Chondrocyte (in vitro differentiated cells): ENCODE data around the gene PRKAR2B. TPM values are rescaled to one million over a fixed set of nuclear protein-coding genes. Genes with fewer than 3 reads are reported as not detected.

Experiments used
- DNase-seq: peaks from one replicate; pipeline ENCODE4 v3.0.0; 2021; ENCODE audit warnings: mixed read lengths, low spot score
- H3K27ac Mint-ChIP-seq: one replicate; pipeline ENCODE4 v1.8.0; 2021; ENCODE audit warnings: mild to moderate bottlenecking, moderate library complexity, mixed read lengths; ENCODE audit not compliant: unreplicated experiment
- H3K27me3 Mint-ChIP-seq: 2 replicates; pipeline ENCODE4 v1.8.0; 2021; ENCODE audit warnings: low read depth, mixed read lengths
- H3K36me3 Mint-ChIP-seq: 2 replicates; pipeline ENCODE4 v1.8.0; 2021; ENCODE audit warnings: low read depth, mixed read lengths
- H3K4me1 Mint-ChIP-seq: 2 replicates; pipeline ENCODE4 v1.8.0; 2021; ENCODE audit warnings: low read depth, mild to moderate bottlenecking, mixed read lengths
- H3K4me3 Mint-ChIP-seq: one replicate; pipeline ENCODE4 v1.8.0; 2021; ENCODE audit warnings: mild to moderate bottlenecking, moderate library complexity, mixed read lengths; ENCODE audit not compliant: unreplicated experiment
- H3K9me3 Mint-ChIP-seq: 2 replicates; pipeline ENCODE4 v1.8.0; 2021; ENCODE audit warnings: low read depth, mixed read lengths
- total RNA-seq: library from RNA; stranded (reverse); gene quantifications from 3 replicates; pipeline ENCODE4 v1.2.1, GENCODE V29; 2021
- TF ChIP-seq, protein P1 (sequence below): fragments of 200-600 bp; sonication (generic); IDR thresholded peaks from 2 replicates; pipeline ENCODE4 v1.5.0; 2021; ENCODE audit warnings: antibody characterized with exemption, mild to moderate bottlenecking, moderate library complexity

The PRKAR2B gene
- total RNA-seq, 1 donor from 2014 or later: 0.87 TPM

DNA sequence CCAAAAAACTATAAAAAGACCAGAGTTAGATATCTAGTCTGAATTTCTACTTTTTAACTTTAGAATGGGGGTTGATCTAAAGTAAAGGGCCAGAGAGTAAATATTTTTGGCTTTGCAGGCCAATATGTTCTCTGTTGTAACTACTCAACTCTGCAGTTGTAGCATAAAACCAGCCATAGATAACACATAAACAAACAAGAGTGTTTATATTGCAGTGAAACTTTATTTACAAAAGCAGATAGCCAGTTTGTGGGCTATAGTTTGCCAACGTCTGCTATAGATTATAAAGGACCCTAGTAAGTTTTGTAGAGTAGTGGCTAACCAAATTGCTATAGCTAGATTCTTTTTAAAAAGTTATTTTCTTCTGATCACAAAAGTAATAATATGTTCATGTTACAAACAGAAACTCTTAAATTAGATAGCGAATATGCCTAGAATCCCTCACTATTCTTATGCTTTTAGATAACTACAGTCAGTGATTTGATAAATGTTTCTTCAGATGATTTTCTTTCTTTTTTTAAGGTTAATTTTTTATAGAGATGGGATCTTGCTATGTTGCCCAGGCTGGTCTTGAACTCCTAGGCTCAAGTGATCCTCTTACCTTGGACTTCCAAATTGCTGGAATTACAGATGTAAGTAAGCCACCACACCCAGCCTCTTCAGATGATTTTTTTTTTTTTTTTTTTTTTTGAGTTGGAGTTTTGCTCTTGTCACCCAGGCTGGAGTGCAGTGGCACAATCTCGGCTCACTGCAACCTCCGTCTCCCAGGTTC, 100.7 kb downstream of the PRKAR2B start:
- H3K9me3 Mint-ChIP-seq: no peaks in the 10 kb centered on the region
- no peak overlapping the region for H3K27ac Mint-ChIP-seq
- DNase-seq: no peak
- no peak overlapping the region for H3K4me3 Mint-ChIP-seq
- TF ChIP-seq, protein P1, sequence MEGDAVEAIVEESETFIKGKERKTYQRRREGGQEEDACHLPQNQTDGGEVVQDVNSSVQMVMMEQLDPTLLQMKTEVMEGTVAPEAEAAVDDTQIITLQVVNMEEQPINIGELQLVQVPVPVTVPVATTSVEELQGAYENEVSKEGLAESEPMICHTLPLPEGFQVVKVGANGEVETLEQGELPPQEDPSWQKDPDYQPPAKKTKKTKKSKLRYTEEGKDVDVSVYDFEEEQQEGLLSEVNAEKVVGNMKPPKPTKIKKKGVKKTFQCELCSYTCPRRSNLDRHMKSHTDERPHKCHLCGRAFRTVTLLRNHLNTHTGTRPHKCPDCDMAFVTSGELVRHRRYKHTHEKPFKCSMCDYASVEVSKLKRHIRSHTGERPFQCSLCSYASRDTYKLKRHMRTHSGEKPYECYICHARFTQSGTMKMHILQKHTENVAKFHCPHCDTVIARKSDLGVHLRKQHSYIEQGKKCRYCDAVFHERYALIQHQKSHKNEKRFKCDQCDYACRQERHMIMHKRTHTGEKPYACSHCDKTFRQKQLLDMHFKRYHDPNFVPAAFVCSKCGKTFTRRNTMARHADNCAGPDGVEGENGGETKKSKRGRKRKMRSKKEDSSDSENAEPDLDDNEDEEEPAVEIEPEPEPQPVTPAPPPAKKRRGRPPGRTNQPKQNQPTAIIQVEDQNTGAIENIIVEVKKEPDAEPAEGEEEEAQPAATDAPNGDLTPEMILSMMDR: no peak
- H3K36me3 Mint-ChIP-seq: no peaks in the 10 kb centered on the region
- H3K27me3 Mint-ChIP-seq: no peaks in the 10 kb centered on the region
- peaks cover 8% of the 10 kb centered on the region for H3K4me1 Mint-ChIP-seq

DNA sequence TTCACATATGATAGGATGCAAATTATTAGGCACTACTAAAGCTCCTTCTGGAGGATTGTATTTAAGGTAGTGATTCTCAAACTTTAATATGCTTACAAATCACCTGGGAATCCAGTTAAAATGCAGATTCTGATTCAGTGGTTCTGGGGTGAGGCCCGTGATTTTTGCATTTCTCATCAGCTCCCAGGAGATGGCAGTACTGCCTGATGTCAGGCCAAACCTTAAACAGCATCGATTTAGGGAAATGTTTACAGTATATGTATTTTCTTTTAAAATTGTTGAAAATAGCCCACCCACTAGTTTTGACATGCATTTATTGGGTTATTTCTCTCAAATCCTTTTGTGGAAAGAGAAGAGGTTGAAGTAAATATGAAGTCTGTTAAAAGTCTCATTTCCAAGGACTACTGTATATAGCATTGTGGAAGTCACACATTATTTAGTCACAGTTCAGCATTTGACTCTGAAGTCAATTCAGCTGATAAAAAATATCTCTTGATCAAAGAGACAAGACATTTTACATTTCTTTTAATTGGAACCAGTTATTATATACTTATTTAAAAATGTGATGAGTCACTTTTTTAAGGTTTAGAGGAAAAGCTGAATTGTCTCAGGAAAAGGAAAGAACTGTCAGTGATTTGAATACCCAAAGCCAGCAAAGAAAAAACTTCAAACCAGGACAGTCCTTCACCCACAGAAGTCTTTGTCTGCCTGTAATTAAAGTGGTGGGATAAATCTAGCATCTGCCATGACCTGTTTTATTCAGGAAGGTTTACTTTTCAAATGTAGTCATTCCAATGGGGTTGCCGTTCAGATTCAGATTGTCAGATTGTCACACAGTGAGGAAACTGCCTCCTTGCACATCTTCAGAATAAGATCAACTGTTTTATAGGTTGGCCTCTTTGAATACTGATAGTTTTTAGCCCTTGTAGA, 103.2 kb downstream of the PRKAR2B start:
- H3K9me3 Mint-ChIP-seq: no peaks in the 10 kb centered on the region
- TF ChIP-seq, protein P1: peak; percentile 92
- no peak overlapping the region for H3K4me3 Mint-ChIP-seq
- H3K27ac Mint-ChIP-seq: no peak overlapping the region
- no peaks in the 10 kb centered on the region for H3K36me3 Mint-ChIP-seq
- H3K27me3 Mint-ChIP-seq: no peaks in the 10 kb centered on the region
- peaks cover 8% of the 10 kb centered on the region for H3K4me1 Mint-ChIP-seq
- DNase-seq: no peak

DNA sequence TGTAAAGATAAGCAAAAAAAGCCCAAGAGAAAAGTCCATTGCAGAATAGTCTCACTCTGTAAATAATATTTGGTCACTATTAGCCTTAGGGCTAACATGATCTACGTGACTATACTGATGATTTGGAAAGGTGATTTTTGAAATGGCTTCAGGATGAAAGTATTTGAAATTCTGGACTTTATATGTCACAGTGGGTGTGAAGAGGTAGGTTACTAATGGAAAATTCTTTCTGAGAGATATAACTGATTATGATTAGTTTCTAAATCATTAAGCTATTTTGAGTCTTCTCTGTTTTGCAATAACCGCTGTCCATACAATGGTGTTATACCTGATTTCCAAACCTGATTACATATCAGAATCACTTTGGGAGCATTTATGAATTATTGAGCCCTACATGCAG, 104.2 kb downstream of the PRKAR2B start:
- H3K4me1 Mint-ChIP-seq: peaks cover 8% of the 10 kb centered on the region
- no peaks in the 10 kb centered on the region for H3K36me3 Mint-ChIP-seq
- no peak overlapping the region for H3K4me3 Mint-ChIP-seq
- DNase-seq: no peak
- H3K27ac Mint-ChIP-seq: no peak overlapping the region
- no peaks in the 10 kb centered on the region for H3K9me3 Mint-ChIP-seq
- TF ChIP-seq, protein P1: no peak
- no peaks in the 10 kb centered on the region for H3K27me3 Mint-ChIP-seq

DNA sequence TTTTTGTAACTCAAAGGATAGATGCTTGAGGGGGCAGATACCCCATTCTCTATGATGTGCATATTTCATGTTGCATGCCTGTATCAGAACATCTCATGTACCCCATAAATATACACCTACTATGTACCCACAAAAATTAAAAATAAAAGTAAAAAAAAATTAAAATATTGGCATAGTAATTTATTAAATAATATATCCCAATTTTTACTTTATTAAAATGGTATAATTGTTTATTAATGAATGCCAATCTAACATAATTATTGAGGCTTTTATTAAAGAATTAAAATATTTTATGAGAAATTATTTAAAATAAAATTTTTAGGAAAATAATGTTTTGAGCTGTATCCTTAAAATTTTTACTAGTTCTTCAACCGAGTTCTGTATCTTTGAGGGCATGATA, 105.4 kb downstream of the PRKAR2B start:
- no peak overlapping the region for H3K4me3 Mint-ChIP-seq

More for the DNA sequence above, 105.4 kb downstream of the PRKAR2B start:
- H3K4me1 Mint-ChIP-seq: peaks cover 8% of the 10 kb centered on the region
- DNase-seq: no peak
- no peak overlapping the region for H3K27ac Mint-ChIP-seq
- H3K9me3 Mint-ChIP-seq: no peaks in the 10 kb centered on the region
- TF ChIP-seq, protein P1: no peak
- H3K27me3 Mint-ChIP-seq: no peaks in the 10 kb centered on the region
- no peaks in the 10 kb centered on the region for H3K36me3 Mint-ChIP-seq
